T follicular helper cell (primary cell): ENCODE results near the gene BARX2.

Experiments
- DNase-seq: peaks from one replicate; pipeline ENCODE4 v3.0.0-alpha.2; 2020; ENCODE audit warnings: low read depth

BARX2 gene

DNA sequence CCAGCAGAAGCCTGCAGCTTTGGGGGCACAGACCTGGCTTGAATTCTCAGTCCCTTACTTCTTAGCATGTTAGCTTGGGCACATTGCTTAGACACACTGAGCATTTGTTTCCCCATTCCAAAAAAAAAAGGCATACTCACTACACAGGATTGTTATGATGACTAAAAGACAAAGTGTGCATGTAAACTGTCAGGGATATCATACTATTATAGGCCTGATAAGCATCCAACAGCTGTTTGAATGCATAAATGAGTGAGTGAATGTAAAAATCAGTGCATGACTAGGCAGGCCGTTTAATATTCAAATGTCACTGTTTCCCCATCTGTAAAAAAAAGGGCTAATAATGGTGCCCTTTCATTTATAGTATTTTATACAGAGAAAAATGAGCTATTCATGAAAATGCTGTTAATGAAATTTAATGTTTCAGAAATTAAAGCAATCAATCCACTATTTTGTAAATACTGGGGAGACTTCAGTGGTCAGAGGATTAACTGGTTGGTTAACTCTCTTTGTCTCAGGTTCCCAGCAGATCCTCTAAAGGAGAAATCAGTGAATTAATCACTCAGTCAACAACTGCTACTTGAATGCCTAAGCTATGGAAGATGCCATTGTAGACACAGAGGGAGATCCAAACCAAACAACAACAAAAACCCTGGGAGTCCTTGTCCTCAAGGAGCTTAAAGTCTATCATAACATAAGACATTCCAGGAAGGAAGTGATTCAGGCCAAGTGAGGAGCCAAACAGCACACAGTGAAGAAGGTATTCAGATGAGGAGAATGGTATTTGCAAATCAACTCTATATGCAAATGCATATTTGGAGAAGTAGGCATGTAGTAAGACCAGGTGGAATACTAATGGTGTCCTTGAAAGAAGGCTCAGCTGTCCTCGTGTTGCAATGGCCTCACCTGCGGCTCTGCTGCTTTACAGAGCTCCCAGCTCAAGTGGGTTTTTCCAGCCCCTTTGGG, 26.8 kb downstream of the BARX2 start:
- no peak for DNase-seq

GRCh38 chr11:129404731-129405130, 29.1 kb downstream of the BARX2 start:
- DNase-seq = no peak

DNA sequence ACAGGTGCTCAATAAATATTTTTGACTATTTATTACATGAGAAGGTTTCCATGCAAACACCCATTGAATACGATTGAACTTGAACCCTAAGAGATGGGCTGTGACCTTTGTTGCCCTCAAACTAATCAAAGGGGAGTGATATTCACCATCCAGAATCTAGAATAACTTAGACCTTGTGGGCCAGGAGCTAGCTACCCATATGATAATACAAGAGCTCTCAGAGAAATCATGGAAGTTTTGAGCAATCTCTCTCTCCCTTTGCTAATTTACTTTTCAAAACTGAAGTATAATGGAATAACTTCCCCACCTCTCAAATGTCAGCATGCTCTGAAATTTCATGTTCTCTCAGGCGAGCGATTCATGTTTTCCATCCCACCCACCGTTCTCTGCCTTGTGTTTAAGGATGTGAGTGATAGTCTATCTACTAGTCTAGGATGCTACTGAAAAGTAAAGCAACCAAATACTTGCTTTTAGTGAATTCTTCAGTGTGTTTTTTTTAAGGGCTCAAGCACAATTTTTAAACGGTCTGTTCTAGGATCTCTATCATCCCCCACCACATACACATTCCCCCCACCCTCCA, 33.3 kb downstream of the BARX2 start:
- DNase-seq = no peak

GRCh38 chr11:129410395-129410960, 34.8 kb downstream of the BARX2 start:
- DNase-seq = no peak

DNA sequence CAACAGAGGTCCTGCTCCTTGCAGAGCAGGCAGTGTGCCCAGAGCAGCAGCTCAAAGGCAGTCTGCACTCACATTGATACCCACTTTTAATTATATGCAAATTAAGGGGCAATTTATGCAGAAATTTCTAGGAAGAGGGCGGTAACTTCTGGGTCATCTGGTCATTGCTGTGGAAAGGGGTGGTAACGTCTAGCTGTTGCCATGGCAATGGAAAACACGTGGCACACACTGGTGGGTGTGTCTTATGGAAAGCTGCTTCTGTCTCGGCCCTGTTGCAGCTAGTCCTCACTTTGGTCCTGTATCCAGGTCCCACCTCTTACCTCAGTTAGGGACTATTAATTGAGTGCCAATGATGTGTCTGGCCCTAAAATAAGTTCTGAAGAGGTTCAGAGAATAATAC, 36.8 kb downstream of the BARX2 start:
- no peak for DNase-seq

DNA sequence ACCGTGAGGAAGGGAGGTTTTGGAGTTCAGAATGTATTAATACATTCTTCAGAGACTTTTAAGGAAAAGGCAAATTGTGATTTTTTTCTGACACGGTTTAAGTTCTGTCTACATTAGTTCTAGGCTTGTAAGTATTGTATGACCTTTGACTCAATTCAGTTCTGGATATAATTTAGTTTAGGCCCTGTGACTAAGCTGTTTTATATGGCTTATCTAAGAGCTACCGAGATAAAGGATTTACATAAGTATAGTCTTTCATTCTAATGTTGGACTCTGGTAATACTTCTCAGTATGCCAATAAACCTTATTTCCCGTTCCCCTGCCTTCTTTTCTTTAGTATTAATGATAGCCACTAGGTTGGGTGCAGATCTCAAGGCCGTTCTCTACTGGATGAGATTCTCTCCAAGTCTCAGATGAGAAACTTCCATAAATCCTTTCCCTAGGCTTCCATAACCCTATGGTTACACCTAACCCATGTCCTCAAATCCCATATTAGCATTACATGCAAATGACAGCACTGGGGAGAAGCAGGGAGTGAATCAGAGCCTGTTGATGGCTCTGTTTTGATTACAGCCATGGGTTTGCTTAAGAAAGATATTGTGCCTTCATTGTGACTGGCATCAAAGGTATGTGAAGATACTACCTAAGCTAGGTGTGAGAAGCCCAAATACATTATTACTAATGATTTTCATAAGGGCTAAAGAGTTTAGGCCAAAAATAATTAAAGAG, 38.7 kb downstream of the BARX2 start:
- DNase-seq = no peak

GRCh38 chr11:129416080-129416820, 40.6 kb downstream of the BARX2 start:
- no peak for DNase-seq

DNA sequence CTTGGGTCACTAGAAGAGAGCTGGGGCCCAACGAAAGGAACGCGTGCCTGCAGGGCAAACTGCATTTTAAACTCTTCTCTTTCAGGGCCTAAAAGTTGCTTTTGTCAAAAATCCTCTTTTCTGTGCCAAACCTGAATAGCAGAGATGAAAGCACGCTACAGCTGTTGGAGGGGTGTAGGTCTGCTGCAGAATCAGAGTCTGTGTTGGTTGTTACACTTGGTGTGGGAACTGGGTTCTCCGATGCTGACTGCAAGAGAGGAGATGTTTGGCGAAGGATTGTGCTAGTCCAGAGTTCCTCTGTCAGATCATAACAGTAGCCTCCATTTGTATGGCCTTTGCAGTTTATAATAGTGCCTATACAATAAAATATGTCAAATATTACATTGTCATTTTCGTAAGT, 41.8 kb downstream of the BARX2 start:
- no peak for DNase-seq

DNA sequence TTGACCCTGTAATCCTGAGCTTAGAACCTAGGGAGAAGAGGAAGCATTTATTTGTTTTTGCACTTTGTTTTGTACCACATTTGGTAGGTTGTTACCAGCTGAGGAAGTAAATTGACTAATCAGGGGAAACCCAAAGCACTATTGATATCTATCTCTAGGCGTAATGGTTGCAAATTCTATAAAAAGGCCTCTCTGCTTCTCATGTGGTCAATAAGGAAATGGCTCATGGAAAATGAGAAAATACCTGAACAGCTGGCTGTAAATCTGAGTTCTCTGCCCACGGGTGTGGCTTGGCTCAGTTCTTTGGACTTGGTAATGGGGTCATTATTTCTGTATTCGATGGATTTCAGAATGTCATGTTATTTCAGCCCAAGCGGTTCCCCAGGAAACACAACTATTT, 42.4 kb downstream of the BARX2 start:
- DNase-seq = no peak

GRCh38 chr11:129419386-129419785, 43.7 kb downstream of the BARX2 start:
- no peak for DNase-seq

GRCh38 chr11:129423426-129423825, 47.8 kb downstream of the BARX2 start:
- no peak for DNase-seq

DNA sequence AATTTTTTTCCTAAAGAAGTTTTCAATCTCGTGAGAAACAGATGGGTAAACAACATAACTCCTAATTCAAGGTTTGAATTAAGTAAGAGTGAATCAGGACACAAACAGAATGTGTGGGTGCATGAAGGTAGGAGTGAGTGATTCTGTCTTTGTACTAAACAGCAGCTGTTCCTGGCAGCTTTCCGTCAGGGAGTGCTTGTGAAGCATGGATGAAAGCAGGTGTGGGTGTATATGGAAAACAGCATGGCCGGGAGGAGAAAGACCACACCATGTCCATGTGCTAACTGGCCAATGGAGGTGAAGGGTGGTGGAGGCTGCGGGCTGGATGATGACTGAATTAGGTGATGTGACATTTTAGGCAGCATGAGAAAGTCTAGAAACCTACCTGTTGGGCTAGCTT, 49.6 kb downstream of the BARX2 start:
- no peak for DNase-seq

GRCh38 chr11:129426038-129426437, 50.4 kb downstream of the BARX2 start:
- no peak for DNase-seq

DNA sequence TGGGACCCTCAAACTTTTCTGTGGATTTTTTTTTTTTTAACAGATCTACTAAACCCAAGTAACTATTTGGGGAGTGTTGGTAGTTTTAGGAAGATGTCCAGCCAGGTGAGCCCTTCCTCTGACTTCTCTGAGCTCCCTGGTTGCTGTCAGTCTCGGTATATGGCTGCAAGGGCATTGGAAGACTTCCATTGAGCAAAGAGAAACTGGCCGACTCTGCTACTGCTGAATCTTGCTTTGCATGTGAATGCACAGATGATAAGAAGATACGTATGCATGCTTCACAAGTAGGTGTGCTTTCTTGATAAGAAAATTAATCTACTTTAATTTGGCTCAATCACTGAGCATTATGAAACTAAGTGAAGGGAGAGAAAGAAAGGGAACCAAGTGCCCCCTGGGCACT, 51.1 kb downstream of the BARX2 start:
- no peak for DNase-seq

DNA sequence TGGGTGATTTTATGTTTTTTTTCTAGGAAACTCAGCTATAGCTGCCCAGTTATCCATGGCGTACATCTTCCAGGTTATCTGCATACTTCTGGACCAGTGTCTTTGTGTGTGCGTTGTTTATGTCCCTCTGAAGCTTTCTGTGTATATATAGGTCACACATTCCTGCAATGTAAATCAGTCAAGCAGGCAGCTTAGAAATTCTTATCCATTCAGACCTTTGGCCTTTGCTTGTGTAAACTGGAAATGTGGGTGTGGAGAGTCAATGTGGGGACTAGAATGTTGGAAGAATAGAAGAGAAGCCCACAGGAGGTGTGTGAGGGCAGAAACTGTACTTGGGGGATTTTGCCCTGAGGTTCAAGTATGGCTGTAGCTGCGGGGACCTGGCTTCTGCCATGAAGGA, 51.7 kb downstream of the BARX2 start:
- no peak for DNase-seq

- DNase-seq = no peak
Measured at GRCh38 chr11:129427816-129428406, 52.3 kb downstream of the BARX2 start.

DNA sequence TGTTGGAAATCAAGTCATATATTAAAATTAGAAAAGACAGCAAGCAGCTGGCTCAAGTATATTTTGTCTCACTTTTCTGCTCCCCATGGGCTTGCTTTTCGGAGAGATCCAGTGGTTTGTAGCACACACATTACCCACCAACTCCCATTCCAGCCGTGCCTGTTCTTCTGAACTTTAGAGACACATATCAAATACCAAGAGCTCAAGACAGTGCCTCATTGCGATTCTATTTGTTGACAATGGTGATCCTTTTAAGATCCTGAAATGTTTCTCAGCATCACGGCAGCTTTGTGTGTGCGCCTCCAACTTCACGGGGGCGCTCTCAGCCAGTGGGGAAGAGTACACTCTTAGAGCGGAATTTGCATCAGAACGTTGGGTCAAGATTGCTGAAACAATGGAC, 52.9 kb downstream of the BARX2 start:
- no peak for DNase-seq

DNA sequence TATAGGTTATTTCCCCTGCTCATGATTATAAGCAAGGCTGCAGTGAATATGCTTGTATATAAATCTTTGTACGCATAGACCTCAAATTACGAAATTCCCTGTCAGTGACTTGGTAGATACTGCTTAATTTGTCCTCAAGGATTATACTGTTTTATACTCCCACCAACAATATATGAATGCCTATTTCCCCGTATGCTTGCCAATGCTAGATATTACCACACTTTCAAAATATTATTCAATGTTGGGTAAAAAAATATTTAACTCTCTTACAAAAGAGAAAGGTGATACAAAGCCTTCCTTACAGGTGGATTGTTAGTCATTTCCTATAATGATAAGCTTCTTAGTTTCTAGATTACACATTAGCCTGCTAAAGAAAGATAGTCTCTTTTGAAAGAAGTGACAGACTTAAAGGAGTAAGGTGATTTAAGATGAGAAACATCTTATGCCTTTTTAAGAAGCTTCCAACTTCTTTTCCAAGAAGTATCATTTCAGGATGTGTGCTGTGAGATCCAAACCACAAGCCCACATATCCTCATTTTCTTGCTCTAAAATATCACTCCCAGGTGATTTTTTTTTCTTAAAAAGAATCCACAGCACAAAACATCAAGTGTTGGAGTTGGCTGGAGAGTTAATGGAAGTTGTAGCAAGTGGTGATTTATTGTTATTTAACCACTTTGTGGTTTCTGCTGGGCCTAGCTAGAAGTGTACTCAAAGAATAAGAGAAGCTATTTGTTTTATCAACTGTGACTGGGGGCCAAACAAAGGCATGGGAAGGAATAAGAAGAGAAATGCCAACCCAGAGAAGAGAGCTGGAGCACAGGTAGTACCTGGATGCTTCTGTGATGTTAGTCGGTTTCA, 59.2 kb downstream of the BARX2 start:
- DNase-seq = no peak

GRCh38 chr11:129435499-129436245, 60.0 kb downstream of the BARX2 start:
- no peak for DNase-seq

DNA sequence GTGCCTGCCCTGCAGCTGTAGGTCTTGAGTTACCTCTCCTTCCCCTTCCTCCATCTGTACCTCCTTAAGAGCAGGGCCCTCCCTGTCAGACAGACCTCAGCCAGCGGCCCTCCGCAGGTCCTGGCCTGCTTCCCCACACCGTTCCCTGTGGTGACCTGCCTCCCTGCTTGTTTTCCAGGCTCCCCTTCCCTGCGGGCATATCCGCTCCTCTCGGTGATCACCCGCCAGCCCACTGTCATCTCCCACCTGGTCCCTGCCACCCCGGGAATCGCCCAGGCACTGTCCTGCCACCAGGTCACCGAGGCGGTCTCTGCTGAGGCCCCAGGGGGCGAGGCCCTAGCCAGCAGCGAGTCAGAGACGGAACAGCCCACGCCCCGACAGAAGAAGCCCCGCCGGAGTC, 60.9 kb downstream of the BARX2 start:
- DNase-seq = no peak
